GM21737 (cell line): ENCODE data around the gene TOM1.

Experiments used
- ATAC-seq: cut with Tn5 transposase; IDR thresholded peaks from one replicate; pipeline ENCODE4 v1.9.1; 2021; ENCODE audit warnings: mild to moderate bottlenecking, moderate library complexity; ENCODE audit not compliant: unreplicated experiment

The TOM1 gene

DNA sequence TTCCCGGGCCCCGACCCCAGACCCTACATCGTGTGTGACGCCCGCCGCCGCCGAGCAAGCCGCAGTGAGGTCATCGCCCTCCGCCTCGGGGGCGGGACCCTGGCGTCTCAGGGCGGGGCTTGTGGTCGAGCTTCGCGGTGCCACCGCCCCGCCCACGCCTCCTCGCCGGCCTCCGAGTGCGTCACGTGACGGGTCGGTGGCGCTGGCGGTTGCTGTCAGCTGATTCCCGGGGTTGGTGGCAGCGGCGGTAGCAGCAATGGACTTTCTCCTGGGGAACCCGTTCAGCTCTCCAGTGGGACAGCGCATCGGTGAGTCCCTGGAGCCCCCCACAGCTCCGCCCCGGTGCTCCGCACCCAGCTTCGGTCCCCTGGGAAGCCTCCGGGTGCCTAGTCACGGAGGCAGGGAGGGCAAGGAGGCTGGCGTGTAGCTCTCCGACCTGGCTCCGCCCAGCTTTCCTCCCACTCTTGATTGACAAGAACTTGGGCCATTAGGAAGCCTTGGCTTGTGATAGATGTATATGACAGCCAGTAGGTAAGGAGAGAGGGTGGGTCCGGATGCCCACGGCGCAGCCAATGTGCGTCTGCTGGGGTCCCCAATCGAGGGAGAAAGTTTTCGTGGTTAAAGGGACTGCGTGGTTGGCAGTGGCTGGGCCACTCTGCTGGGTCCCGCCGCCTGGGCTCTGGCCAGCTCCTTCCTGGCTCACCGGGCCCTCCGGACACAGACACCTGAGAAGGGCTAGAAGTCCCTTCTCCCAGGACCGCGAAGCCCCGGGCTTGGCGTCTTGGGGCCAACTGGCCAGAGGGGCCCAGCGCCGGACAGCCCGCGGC is at the start of gene TOM1:
Gene TOM1 (plus strand): TSS at position 222 of the 827 bp plus-strand sequence. CDS start 35 bp downstream, at position 257.
- peak; percentile 88 for ATAC-seq

DNA sequence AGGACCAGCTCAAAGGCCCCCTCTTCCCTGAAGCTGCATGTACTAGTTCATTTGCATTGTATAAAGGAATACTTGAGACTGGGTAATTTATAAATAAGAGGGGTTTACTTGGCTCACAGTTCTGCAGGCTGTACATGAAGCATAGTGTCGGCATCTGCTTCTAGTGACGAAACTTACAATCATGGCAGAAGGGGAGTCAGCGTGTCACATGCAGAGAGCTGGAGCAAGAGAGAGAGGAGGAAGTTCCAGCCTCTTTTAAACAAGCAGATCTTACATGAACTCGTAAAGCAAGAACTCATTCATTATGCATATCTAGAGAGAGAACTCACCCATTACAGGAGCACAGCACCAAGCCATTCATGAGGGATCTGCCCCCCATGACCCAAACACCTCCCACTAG is 49.5 kb upstream of the TOM1 start:
- no peak for ATAC-seq

DNA sequence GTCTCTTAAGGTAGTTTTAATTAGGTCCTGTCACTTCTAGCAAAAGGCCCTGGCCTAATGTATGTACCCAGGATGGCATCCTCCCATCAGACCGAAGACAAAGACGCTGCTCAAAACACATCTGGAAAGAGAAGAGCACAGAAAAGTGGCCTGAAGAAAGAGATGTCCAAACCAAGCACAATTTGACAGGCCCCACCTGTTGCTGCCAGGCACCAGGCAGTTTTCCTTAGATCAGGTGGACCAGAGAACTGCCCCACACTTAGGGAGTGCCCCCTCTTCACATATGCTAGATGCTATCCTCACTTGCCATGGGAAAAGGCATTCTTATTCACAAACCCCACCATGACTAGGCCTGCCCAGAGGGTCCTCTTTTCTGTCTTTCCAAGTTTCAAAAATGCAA is 45.7 kb upstream of the TOM1 start:
- no peak for ATAC-seq

DNA sequence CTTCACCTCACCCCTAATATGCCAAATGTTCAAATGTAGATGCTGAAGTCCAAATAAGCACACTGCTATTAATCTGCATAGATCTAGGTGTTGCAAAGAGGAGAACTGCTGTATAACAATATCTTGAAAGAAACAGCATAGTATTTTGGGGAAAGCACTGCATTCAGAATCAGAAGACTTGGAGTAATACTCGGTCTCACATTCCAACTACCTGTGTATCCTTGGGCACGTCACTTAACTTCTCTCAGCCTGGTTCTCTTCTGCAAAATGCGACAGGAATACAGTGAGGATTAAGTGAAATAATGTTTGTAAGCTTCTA is 42.7 kb upstream of the TOM1 start:
- peak; percentile 12 for ATAC-seq

DNA sequence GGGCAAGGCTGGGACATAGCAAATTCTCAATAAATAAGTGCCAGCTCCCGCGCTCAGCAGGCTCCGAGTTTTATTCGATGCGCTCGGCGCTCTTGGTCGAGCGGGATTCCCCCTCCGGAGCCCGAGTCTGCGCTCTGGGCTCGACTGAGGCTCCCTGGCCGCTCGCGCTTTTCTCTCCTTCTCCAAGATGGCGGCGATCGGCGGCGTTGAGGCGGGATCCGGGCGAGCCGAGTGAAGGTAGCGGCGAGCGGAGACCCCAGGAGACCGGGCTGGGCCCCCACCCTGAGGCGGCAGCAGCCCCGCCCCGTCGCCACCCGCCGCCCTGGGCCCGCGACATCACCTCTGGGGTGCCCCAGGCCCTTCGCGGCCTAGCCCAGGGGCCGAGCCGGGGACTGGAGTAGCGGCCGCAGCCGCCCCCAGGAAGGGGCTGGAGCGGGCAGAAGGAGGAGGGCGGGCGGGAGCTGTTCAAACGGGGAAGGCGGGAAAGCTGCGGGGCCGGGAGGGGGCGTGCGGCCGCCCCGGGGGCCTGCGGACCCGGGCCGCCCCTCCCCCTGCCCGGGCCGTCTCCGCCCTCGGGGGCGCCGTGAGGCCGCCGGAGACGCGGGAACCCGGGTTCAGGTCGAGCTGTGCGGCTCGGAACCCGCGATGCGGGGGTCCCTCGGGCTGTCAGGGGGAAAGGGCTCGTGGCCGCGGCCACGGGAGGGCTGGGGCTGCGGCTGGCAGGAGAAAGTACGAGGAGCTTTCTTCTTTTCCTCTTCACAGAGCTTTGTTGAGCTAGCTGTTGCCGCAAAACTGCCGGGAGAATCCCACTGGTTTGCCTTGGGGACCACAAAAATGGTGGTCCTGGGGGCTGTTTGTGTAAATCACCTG is 42.1 kb upstream of the TOM1 start, which contains the start of gene HMGXB4:
Gene HMGXB4 (plus strand): TSS at position 173 of the 870 bp plus-strand sequence. CDS start 4,898 bp downstream, outside the sequence.
- ATAC-seq, result peak; percentile 82

DNA sequence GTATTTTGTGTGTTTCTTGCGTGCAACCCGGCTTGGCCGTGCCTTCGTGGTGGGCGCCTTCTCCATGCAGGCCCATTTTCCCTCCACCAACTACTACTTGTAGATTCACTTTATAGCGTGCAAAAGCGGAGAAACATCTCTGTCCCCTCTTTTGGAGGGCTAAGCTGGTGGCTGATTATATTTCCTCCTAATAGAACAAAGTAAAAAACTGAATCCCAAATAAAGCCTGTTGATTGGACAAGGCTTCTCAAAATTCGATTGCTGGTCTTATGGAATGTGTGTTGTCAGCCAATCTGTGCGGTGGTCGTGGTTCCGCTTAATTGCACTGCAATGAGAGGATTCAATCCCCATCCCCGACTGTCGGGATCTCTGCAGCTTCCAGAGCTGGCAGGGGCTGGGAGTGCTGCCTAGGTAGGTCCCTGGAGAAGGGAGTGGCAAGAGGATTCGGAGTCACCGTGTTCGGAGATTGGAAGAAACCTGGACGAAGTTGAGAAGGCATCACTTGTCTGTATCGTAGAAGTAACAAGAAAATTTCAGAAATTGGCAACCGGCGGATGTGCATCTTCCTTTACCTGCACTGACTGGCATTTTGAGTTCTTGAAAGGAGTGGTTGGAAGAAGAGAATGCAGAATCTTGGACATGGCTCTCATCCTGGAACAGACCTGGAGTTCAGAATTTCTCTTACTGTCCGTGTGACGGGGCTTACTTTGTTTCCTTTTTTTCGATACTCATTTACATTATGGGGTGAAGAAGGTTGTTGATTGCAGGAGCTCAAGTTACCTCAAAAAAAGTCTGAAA is 41.3 kb upstream of the TOM1 start:
- ATAC-seq, result no peak

GRCh38 chr22:35264986-35265385 is 34.7 kb upstream of the TOM1 start:
- ATAC-seq, result no peak

GRCh38 chr22:35266277-35266676 is 33.4 kb upstream of the TOM1 start:
- ATAC-seq, result no peak

DNA sequence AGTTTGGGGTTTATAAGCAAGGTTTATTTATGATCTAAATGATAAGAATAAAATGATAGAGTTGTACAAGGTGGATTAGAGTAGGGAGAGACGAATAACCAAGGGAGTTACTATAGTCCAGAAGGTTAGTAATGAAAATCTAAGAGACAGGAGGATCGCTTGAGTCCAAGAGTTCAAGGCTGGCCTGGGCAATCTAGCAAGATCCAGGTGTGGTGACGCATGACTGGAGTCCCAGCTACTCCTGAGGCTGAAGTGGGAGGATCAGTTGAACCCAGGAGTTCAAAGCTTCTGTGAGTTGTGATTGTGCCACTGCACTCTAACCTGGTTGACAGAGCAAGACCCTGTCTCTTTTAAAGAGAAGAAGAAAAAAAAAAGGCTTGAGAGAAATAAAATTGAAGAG is 30.1 kb upstream of the TOM1 start:
- no peak for ATAC-seq

DNA sequence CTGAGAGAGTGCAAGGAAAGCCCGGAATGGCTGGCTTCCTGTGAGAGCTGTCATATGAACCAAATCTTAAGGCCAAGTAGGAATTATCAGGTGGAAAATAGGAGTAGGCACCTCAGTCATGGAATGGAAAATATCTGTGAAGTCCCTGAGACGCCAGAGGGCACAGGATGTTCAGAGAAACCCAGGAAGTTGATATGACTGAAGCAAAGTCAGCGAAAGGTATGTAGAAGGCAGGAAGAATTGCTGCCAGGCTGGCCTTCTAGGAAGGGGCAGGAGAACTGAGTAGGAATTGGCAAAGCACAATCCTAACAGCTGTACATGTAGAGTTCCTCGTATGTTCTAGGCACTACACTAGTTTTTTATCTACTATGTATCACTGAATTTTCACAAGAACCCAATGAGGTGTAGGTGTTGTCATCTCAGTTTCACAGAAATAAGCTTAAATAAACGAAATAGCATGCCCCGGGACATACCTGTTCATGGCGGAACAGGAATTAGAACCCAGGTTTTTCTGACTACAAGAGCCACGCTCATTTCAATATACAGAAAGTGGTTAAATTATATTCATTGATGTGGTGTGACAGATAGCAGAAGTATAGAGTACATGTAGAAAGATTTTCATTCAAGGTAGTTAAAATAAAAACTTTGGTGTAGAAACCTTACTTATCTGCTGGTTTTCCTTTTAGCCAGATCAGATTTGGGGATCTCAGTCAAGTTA is 25.4 kb upstream of the TOM1 start:
- no peak for ATAC-seq

DNA sequence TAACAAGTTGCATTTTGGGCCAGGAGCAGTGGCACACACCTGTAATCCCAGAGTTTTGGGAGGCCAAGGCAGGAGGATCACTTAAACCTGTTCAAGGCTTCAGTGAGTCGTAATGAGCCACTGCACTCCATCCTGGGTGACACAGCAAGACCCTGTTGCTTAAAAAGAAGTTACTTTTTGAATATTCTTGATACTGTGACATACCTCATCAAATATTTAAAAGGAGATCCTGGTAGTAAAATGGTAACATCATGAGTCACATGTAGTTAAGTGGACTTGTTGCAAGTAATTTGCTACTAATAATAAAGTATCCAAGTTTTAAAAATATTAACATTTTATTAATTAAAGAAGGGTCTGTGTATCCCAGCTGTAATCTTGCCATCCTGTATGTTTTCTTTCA is 24.1 kb upstream of the TOM1 start:
- no peak for ATAC-seq

DNA sequence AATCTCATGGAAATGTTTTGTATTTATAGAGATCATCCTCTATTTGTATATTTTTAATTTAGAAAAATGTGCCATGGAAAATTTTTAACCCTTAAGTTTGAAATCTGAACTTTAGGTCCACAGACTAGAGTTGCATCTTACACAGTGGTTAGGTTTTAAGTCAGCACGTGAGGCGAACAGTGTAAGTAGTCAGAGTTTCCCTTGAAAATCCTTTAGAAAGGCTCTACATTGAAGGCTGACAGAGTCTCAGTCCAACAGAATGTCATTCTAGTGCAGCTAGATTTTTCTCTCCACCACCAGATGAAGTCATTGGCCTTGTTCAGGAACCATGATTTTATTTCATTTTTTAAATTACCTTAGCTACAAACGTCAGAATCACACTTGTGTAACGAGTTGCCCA is 23.7 kb upstream of the TOM1 start:
- ATAC-seq, result no peak

- no peak for ATAC-seq
These were observed 11.6 kb upstream of the TOM1 start for GRCh38 chr22:35288116-35288515.

GRCh38 chr22:35292786-35293185 is 6.9 kb upstream of the TOM1 start:
- ATAC-seq, result no peak

- no peak for ATAC-seq
These were observed 3.6 kb upstream of the TOM1 start for GRCh38 chr22:35296051-35296450.

DNA sequence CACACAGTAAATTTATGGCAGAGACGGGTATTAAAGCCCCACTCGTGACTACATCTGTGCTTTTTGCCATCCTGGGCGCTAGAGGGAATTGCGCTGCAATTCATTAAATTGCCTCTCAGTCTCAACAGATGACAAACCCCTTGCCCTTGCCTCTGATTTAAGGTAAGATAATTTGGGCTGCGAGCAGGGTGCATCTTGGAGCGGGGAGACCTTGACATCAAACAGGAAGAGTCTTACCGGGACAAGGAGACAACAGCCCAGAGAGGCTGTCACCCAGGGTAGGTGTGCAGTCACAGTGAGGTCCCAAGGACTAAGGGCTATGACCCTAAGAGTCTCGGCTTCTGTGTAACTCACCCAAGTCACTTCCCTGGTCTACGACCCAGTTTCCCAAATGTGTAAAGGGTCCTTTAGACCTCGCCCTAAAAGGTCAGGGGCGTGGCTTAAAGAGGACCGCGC is 449 bp upstream of the TOM1 start:
- peak; percentile 23 for ATAC-seq

GRCh38 chr22:35301372-35301874 is 1.7 kb downstream of the TOM1 start:
- no peak for ATAC-seq

DNA sequence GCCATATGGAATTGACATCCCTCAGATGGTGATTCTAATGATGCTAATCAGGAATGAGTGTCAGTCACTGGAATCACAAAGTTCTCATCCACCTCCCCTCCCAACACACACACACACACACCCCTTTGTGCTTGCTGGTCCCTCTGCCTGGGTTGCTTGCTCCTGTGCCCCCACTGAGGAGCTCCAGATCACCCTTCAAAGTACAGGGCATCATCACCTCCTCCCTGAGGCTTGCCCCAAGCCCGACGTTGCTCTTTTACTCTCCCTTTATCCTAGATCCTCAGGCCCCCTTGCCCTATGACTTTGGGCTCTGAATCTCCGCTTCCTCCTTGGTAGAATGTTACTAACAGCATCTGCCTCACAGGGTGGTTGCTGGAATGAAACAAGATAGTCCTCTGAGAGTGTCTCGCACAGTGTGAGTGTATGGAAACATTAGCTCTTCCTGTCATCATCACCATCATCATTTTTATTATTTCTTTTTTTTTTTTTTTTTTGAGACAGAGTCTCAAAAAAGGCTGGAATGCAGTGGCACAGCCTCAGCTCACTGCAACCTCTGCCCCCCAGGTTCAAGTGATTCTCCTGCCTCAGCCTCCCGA is 3.4 kb downstream of the TOM1 start:
- ATAC-seq, result no peak

- ATAC-seq, result no peak
These were observed 5.9 kb downstream of the TOM1 start for GRCh38 chr22:35305525-35306070.
